Neural cell (in vitro differentiated cells): ENCODE data around the gene GALNT2.

Experiments used
- EP300 ChIP-seq: fragments of 450-650 bp; conservative IDR thresholded peaks from 2 replicates; pipeline ENCODE4 v1.6.1; 2014; ENCODE audit warnings: antibody characterized with exemption, mild to moderate bottlenecking, moderate library complexity; ENCODE audit not compliant: poor library complexity, severe bottlenecking
- EZH2 ChIP-seq: fragments of 200-600, 300-800 bp; shearing (Covaris generic), sonication (generic); IDR thresholded peaks from 2 replicates; pipeline ENCODE4 v1.6.1; 2014; ENCODE audit warnings: antibody characterized with exemption, low read length, borderline replicate concordance, mild to moderate bottlenecking; ENCODE audit not compliant: insufficient read depth, poor library complexity, severe bottlenecking
- POLR2AphosphoS5 ChIP-seq: IDR thresholded peaks from 2 replicates; pipeline ENCODE4 v1.6.1; 2012
- RAD21 ChIP-seq: fragments of 450-650 bp; conservative IDR thresholded peaks from 2 replicates; pipeline ENCODE4 v1.6.1; 2014; ENCODE audit warnings: antibody characterized with exemption, mild to moderate bottlenecking, moderate library complexity
- SMC3 ChIP-seq: fragments of 450-650 bp; conservative IDR thresholded peaks from 2 replicates; pipeline ENCODE4 v1.6.1; 2014; ENCODE audit warnings: antibody characterized with exemption, mild to moderate bottlenecking, moderate library complexity; ENCODE audit not compliant: poor library complexity
- TAF1 ChIP-seq: IDR thresholded peaks from 2 replicates; pipeline ENCODE4 v1.6.1; 2012; ENCODE audit warnings: low read depth
- TF ChIP-seq, protein P1 (sequence below): IDR thresholded peaks from 2 replicates; pipeline ENCODE4 v1.6.1; 2012; ENCODE audit warnings: borderline replicate concordance
- TF ChIP-seq, protein P2 (sequence below): fragments of 450-650 bp; IDR thresholded peaks from 2 replicates; pipeline ENCODE4 v1.5.1; 2014; ENCODE audit warnings: antibody characterized with exemption, mild to moderate bottlenecking, moderate library complexity; ENCODE audit not compliant: poor library complexity, severe bottlenecking

DNA sequence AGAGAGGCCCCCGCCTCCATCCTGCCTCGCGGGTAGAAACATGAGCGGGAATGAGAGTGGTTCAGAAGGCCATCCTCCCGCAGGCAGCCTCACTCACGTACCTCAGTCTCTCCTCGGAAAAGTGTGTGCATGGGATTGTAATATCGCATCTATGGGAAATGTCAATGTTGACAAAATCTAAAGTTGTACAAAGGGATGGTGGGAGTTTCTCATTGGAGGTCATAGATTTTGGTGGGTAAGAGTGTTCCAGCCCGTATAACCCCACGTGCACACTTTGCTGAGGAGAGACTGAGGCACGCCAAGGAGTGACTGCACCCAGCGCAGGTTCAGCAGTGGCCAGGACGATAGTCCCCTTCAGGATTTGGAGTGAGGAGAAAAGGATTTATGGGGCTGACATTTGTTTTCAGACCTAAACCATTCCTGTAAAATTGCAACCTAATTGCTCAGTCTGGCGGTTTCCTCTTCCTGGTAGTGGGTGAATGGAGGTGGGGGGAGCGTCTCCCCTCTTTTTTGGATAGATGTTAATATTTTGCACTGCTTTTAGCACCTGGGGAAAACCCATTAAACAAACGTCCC is 59.6 kb downstream of the GALNT2 start:
- TF ChIP-seq, protein P1, sequence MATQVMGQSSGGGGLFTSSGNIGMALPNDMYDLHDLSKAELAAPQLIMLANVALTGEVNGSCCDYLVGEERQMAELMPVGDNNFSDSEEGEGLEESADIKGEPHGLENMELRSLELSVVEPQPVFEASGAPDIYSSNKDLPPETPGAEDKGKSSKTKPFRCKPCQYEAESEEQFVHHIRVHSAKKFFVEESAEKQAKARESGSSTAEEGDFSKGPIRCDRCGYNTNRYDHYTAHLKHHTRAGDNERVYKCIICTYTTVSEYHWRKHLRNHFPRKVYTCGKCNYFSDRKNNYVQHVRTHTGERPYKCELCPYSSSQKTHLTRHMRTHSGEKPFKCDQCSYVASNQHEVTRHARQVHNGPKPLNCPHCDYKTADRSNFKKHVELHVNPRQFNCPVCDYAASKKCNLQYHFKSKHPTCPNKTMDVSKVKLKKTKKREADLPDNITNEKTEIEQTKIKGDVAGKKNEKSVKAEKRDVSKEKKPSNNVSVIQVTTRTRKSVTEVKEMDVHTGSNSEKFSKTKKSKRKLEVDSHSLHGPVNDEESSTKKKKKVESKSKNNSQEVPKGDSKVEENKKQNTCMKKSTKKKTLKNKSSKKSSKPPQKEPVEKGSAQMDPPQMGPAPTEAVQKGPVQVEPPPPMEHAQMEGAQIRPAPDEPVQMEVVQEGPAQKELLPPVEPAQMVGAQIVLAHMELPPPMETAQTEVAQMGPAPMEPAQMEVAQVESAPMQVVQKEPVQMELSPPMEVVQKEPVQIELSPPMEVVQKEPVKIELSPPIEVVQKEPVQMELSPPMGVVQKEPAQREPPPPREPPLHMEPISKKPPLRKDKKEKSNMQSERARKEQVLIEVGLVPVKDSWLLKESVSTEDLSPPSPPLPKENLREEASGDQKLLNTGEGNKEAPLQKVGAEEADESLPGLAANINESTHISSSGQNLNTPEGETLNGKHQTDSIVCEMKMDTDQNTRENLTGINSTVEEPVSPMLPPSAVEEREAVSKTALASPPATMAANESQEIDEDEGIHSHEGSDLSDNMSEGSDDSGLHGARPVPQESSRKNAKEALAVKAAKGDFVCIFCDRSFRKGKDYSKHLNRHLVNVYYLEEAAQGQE = no peak
- TF ChIP-seq, protein P2, sequence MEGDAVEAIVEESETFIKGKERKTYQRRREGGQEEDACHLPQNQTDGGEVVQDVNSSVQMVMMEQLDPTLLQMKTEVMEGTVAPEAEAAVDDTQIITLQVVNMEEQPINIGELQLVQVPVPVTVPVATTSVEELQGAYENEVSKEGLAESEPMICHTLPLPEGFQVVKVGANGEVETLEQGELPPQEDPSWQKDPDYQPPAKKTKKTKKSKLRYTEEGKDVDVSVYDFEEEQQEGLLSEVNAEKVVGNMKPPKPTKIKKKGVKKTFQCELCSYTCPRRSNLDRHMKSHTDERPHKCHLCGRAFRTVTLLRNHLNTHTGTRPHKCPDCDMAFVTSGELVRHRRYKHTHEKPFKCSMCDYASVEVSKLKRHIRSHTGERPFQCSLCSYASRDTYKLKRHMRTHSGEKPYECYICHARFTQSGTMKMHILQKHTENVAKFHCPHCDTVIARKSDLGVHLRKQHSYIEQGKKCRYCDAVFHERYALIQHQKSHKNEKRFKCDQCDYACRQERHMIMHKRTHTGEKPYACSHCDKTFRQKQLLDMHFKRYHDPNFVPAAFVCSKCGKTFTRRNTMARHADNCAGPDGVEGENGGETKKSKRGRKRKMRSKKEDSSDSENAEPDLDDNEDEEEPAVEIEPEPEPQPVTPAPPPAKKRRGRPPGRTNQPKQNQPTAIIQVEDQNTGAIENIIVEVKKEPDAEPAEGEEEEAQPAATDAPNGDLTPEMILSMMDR = no peak
- no peak for TF ChIP-seq EZH2
- TF ChIP-seq EP300 = no peak
- no peak for TF ChIP-seq SMC3
- TF ChIP-seq POLR2AphosphoS5 = no peak
- no peak for TF ChIP-seq TAF1
- no peak for TF ChIP-seq RAD21
